Hematopoietic multipotent progenitor cell (in vitro differentiated cells): ENCODE results near the gene NOX5. TPM values are rescaled to one million over a fixed set of nuclear protein-coding genes. Genes with fewer than 3 reads are reported as not detected.

Experiments used
- DNase-seq, 3 donors: peaks; one replicate each; pipeline ENCODE4 v3.0.0-alpha.2; 2011 to 2015; ENCODE audit warnings: low read depth in 2 of 3, low spot score in 2 of 3
- total RNA-seq: library from RNA; depleted of rRNA; stranded (reverse); fragments of >200 nt; gene quantifications from one replicate; pipeline ENCODE4 v1.2.3, GENCODE V29; 2012

The NOX5 gene
- total RNA-seq, 1 donor: under 0.01 TPM

DNA sequence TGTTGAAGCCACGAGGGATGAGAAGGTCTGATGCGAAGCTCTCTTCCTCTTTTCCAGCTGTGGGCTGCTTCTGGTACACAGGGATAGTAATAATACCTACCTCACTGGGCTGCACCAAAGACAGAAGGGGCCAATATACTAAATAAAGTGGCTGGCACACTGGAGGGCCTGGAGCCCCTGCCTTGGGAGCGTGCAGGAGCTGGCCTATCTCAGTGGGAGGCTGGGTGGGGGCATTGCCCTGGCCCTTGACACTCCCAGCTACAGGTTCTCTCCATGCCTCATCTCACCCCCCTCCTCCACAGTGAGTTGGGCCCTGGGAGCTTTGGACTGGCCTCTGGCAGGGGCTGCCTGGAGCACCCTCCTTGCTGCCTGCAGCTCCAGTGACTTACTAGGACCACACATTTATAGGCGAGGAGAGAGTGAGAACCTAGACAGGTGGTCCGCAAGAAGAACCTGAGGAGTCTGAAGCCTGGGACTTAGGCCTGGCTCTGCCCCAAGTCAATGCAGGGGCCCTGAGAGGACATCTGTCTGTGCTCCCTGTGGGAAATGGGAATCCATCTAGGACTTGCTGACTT, 1.6 kb downstream of the NOX5 start:
- no peak for DNase-seq

DNA sequence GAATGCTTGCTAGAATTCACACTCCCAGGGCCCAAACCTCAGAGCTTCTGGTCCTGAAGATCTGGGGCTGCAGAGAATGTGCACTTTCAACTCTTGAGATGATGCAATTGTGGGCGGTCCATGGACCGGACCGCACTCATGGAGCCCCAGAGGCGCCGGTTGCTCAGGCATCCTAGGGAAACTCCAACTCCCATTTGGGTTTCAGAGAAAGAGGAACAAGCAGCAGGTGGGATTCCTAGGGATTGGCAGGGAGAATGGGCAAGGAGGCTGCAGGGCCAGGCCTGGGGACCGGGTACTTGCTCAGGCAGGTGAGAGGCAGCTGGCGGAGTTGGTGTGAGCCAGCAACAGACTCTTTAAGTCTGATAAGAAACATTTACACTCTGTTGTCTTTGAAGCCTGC, 3.5 kb downstream of the NOX5 start:
- no peak for DNase-seq

GRCh38 chr15:69018951-69019350, 4.5 kb downstream of the NOX5 start:
- DNase-seq: no peak

DNA sequence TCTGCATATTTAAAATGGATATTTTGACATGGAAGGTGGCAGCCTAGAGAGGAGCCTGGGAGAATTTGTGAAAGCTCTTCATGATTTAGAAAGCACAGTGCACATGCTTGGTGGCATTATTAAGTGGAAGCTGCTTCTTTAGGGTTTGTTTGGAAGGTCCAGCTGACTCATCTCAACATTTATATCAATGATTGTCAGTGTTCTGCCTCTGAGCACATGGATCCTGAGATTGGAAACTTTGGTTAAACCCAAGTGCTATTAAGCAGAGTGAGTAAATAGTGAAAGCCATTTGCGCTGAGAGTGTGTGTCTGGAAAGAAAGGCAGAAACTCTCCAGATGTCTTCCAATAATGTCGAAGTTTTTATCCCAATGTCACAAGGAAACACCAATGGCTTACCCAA, 7.4 kb downstream of the NOX5 start:
- no peak for DNase-seq

DNA sequence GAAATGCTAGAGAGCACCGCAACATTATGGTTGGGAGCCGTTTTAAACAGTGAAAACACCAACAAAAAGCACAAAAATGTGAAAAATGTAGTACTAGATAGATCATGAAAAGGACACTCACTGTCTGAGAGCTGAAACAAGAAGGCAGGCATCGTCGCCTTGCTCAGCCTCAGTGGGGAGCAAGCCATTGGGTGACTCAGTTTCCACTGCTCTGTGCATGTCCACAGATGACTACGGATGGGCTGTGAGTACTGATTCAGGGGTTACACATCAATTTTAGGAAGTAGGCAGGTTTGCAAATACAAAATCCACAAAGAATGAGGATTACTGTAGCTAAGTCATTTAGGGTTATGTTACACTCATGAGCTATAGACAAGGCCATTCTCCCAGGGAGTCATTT, 10.8 kb downstream of the NOX5 start:
- no peak for DNase-seq

DNA sequence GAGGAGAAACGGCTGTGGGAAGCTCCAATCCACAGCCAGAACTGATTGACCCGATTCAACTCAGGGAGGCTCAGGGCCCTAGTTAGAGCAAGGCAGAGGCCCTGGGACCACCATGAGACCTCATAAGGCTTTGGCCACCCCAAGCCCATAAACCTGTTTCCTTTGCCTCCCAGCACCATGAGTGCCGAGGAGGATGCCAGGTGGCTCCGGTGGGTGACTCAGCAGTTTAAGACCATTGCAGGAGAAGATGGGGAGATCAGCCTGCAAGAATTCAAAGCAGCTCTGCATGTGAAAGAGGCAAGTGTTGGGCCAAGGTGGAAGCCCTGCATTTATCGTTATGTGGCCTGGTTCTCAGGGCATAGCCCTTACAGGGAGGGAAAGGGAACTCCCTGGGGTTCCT, 11.9 kb downstream of the NOX5 start:
- DNase-seq: no peak

DNA sequence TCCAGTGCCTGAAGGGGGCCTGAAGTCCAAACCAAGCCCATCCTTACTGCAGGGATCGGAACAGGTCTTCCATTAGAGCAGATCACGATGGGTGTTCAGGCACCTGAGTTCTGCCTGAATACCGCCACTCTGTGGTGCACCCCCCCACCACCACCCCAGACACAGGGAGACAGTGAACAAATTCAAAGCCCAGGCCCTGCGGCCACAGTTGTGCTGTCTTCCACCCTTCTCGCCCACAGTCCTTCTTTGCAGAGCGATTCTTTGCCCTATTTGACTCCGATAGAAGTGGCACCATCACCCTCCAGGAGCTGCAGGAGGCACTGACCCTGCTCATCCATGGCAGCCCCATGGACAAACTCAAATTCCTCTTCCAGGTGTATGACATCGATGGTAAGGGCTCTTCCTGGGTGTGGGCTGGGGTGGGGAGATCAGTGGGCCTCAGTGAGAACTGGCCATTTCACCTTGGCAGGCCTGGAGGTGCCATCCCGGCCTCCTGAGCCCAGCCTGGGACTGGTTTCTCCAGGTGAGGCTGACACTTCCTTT, 13.6 kb downstream of the NOX5 start:
- no peak for DNase-seq

DNA sequence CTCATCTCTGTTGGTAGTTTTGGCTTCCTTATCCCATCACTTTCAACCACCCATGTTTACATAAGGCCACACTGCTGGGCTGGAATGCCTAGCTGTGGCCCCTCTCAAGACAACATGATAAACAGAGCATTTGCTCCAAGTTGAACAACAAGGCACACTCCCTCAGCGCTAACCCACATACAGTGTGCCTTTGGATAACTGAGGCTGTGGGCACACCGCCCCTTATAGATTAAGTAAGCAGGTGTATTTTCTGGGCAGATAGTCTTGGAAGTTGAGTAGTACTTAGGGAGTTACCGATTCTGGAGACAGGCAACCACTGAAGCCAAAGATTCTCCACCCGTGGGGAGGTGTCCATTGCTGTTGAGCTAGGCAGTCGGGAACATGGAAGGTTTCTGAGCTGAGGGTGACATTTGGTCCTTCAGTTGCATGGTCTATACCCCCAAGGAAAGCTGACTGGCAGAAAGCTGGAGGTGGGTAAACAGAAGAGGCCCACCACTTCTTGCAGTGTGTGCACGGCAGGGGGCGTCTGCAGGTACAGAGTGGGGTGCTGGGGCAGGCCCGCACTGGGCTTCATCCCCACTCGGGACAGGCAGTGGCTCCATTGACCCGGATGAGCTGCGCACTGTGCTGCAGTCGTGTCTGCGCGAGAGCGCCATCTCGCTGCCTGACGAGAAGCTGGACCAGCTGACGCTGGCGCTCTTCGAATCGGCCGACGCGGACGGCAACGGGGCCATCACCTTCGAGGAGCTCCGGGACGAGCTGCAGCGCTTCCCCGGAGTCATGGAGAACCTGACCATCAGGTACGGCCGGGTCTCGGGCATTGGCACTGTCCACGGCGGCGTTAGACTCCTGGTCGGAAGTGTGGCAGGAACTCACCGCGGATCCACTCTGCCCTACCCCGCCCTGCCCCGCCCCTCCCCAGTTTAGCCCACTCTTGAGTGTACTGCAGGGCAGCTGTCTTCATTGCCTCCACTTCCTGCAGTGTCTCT, 16.8 kb downstream of the NOX5 start:
- DNase-seq: peak in 2 of 3 donors; percentile 54 to 57

DNA sequence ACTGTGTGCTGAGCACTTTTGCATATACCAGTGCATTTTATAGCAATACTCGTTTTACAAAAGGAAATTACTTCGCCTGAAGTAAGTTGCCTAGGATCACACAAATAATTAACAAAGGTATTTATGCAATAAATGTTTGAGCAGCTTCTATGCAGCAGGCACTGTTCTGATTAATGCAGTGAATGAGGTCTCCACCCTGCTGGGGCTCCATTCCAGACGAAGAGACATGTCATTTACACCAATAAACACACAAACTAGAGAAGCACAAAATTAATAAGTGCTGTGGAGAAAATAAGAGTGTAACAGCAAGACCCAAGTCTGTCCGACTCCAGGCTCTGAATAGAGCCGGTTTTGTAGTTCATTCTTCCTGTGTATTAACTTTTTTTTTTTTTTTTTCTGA, 17.5 kb downstream of the NOX5 start:
- no peak for DNase-seq

DNA sequence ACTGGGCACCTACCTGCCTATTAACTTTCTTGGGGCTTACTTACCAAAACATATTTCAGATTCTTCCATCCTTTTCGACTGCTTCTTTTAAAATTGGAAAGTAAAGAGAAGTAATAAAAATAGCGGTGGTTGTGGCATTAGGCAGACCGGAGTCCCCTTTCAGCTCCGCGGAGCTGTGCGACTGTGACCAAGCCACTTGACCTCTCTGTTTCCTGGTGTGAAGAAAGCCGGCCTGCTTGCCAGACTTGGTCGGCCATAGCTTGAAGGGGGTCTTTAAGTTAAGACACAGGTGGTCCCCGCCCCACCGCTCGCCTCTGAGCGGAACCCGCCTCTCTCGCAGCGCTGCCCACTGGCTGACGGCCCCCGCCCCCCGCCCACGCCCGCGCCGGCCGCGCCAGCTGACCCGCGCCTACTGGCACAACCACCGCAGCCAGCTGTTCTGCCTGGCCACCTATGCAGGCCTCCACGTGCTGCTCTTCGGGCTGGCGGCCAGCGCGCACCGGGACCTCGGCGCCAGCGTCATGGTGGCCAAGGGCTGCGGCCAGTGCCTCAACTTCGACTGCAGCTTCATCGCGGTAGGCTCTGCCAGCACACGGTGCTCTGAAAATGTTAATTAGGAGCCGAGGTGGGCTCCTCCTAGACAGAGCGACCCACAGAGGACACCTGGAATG, 18.3 kb downstream of the NOX5 start:
- DNase-seq: no peak

DNA sequence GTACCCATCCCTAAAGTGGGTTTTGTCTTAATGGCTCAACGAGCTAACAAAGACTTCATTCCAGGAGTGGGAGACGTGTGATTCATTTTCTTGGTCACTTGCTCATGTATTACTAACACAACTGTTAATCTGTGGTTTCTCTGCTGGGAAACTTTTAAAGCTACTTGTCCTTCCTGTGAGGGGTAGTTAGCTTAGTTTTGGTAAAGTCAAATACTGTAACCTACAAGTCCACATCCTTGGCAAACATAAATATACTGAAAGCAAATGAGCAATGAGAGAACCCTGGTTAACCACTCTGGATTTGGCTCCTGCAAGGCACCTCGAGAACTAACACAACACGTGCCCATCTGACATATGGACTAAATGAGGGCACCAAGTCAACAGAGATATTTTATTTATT, 19.9 kb downstream of the NOX5 start:
- no peak for DNase-seq

- DNase-seq: no peak
Measured at GRCh38 chr15:69035205-69035917, 20.9 kb downstream of the NOX5 start.

- DNase-seq: no peak
Measured at GRCh38 chr15:69035918-69036258, 21.4 kb downstream of the NOX5 start.

GRCh38 chr15:69036826-69037225, 22.3 kb downstream of the NOX5 start:
- no peak for DNase-seq

- no peak for DNase-seq
Measured at GRCh38 chr15:69037482-69037881, 23.0 kb downstream of the NOX5 start.

DNA sequence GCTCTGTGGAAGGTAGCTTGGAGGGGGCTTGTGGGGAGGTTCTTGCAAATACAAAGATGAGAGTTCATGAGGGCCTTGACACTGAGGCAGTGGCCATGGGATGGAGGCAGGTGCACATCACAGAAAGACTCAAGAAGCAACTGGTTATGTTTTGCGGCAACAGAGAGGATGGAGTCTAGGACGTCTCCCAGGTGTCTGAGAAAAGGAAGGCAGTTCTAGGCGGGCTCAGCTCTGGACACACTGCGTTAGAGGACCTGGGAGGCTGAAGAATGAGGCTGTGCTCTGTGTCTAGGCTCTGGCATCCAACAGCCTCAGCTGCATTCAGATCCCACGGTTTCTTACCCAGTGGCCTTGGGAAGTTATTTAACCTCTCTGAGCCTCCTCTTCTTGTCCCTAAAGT, 23.5 kb downstream of the NOX5 start:
- no peak for DNase-seq

DNA sequence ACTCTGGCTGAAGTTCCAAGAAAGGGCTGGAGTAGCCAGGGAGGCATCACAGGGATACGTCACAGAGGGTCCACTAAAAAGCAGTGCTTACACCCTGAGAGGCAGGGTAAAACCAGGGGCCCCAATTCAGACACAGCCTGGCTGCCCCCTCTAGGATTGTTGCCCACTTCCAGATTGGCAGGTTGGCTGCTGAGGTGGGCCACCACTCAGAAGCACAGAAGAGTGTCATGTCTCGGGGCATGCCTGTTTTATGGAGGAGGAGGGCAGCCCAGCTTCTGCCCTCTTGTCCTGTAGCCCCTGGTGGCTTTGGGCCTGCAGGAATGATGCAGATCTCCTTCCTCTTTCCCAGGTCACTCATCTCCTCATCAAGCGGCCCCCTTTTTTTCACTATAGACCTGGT, 24.0 kb downstream of the NOX5 start:
- no peak for DNase-seq

DNA sequence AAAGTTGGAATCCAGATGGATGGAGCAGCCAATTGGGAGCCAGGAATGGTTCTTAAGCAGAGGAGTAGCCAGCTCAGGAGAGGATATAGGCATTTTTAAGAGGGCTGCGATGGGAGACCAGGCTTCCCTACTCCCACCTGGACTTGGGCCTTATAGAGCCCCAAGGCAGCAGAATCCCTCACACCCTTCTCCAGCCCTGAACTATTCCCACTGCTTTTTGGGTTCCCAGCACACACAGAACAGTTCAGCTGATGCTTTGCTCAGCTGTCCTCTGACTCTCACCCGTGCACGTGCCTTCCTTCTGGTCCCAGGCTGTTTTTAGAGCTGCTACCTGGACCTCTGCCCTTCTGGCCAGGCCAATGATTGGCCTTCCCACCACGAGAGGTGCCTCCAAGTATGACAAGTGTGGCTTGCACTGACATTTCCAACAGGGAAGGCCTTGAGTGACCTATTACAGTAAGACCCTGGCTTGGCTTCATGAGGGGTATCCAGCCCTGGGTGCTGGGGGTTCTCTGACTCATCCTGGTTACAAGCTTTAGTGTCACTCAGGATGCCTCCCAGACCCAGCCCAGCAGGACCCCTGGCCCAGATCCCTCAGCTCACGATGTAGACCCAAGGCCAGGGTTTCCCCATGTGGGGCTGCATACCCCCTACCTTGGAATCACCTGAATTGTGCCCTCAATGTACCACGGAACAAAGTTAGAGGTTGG, 25.2 kb downstream of the NOX5 start:
- no peak for DNase-seq

DNA sequence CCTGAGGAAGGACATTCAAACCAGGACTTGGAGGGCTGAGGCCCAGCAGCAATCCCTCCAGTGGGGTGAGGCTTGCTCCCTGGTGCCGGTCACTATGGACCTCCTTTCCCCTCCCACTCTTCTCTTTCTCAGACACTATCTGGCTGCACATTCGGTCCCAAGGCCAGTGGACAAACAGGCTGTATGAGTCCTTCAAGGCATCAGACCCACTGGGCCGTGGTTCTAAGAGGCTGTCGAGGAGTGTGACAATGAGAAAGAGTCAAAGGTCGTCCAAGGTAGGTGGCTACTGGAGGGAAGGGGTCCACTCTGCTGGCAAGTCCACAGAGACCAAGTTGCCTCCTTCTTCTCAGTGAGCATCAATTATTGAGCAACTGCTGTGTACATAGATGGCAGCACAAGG, 28.0 kb downstream of the NOX5 start:
- DNase-seq: no peak

GRCh38 chr15:69045802-69046201, 31.3 kb downstream of the NOX5 start:
- DNase-seq: no peak
